ENCODE results near the gene TRIO.
A peak's percentile ranks its signal among the peaks of the same experiment; 100 is the strongest.

Gene TRIO

DNA sequence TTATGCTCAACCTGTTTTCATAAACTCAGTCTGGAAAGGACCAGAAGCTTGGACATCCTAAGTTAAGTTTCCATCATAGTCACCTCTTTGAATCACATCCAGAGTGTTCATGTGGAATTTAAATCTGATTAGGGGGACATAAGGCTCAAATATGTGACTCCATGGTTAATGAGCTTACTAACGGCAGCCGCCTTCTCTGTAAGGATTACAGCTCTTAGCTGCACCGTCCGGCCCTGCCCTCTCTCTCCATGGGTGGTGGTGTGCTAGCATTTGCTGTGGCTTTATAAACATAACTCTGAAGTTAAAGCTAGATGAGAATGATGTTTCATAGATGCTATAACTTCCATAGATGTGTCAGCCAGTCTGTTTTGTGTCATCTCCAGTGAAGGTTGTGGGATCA is 156.5 kb downstream of the TRIO start:
- TF ChIP-seq, protein P1, sequence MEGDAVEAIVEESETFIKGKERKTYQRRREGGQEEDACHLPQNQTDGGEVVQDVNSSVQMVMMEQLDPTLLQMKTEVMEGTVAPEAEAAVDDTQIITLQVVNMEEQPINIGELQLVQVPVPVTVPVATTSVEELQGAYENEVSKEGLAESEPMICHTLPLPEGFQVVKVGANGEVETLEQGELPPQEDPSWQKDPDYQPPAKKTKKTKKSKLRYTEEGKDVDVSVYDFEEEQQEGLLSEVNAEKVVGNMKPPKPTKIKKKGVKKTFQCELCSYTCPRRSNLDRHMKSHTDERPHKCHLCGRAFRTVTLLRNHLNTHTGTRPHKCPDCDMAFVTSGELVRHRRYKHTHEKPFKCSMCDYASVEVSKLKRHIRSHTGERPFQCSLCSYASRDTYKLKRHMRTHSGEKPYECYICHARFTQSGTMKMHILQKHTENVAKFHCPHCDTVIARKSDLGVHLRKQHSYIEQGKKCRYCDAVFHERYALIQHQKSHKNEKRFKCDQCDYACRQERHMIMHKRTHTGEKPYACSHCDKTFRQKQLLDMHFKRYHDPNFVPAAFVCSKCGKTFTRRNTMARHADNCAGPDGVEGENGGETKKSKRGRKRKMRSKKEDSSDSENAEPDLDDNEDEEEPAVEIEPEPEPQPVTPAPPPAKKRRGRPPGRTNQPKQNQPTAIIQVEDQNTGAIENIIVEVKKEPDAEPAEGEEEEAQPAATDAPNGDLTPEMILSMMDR (IDR thresholded peaks at IDR 0.05; ENCODE audit: low read depth, low read length): no peak
- DNase-seq (ENCODE audit: low read depth in 2 of 2): no peak
- no peak overlapping the region for H3K4me3 ChIP-seq (replicated peaks in 1 of 2; ENCODE audit: low read depth in 2 of 2, low read length in 2 of 2)

DNA sequence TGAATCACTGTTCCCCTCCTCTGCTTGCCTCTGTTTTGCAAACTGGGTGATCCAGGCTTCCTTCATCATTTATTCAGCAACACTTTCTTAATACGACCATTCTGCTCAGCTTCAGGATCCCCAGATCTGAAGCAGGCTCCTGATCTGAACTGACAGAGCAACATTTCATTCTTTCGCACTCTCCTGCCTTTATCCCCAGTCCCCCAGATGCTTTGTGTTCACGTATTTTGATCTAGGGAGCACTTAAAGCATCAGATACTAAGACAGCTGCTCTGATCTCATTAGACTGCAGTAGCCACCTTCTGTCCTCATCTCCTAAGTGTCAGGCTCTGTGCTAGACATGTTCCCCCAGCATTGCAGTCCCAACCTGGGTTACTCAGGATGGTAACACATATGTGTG is 158.0 kb downstream of the TRIO start:
- TF ChIP-seq, protein P1 (IDR thresholded peaks at IDR 0.05; ENCODE audit: low read depth, low read length): no peak
- no peak for DNase-seq (ENCODE audit: low read depth in 2 of 2)
- H3K4me3 ChIP-seq (replicated peaks in 1 of 2; ENCODE audit: low read depth in 2 of 2, low read length in 2 of 2): no peak overlapping the region

DNA sequence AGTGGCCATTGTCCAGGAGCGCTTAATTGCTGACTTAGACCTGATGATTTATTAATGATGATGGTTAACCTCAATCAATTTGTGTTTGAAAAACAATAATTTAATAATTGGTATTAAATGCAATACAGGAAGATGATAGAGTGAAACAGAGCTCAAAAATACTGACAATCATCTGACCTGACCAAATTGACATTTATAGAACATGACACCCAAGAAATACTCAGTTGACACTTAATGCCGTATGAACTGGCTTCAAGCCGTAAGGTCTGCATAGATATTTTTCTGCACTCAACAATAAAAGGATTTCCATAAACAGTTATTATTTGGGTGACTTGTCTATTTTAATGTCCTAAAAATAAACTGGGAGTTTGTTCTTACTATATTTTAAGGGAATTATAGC is 159.2 kb downstream of the TRIO start:
- TF ChIP-seq, protein P1 (IDR thresholded peaks at IDR 0.05; ENCODE audit: low read depth, low read length): no peak
- no peak for DNase-seq (ENCODE audit: low read depth in 2 of 2)
- no peak overlapping the region for H3K4me3 ChIP-seq (replicated peaks in 1 of 2; ENCODE audit: low read depth in 2 of 2, low read length in 2 of 2)

DNA sequence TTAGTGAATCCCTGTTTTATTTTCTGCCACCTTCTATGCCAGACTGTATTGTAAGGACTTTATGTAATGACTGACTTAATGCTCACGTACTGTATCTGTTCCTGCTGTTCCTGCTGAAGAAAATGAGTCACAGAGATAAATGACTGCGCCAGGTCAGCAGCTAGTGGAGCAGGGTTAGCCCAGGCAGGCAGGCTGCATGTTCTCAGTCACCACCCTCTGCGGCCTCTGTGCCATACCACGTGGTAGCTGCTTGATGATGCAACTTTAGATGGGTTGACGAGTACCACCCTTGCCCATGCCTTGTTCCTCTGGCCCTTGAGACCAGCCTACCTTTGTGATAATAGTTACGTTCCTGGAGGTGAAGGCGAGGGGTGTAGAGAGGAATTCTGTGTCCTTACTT is 161.9 kb downstream of the TRIO start:
- no peak overlapping the region for H3K4me3 ChIP-seq (replicated peaks in 1 of 2; ENCODE audit: low read depth in 2 of 2, low read length in 2 of 2)
- TF ChIP-seq, protein P1 (IDR thresholded peaks at IDR 0.05; ENCODE audit: low read depth, low read length): no peak
- DNase-seq (ENCODE audit: low read depth in 2 of 2): peak; percentile 86 to 90

DNA sequence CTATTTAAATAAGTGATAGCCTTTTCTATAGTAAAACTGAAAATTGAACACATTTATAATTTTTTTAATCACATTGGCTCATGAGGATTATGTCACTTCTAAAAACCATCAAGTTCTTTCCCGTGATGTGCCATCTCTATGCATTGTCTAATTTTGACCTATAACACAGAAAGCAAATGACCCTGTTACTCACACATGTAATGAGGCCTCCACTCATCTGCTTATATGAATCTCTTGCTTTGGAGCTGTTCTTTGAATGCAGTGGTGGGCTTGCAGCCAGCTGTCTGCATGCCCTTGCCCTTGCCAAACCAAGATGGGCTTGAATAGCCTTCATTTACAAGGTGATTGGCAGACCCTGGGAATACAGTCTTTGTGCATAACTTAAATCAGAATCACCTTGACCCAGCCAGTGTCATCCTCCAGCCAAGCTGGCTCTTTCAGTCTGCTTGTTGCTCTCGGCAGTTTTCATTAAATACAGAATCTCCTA is 163.2 kb downstream of the TRIO start:
- TF ChIP-seq, protein P1 (IDR thresholded peaks at IDR 0.05; ENCODE audit: low read depth, low read length): no peak
- H3K4me3 ChIP-seq (replicated peaks in 1 of 2; ENCODE audit: low read depth in 2 of 2, low read length in 2 of 2): no peak overlapping the region
- no peak for DNase-seq (ENCODE audit: low read depth in 2 of 2)

DNA sequence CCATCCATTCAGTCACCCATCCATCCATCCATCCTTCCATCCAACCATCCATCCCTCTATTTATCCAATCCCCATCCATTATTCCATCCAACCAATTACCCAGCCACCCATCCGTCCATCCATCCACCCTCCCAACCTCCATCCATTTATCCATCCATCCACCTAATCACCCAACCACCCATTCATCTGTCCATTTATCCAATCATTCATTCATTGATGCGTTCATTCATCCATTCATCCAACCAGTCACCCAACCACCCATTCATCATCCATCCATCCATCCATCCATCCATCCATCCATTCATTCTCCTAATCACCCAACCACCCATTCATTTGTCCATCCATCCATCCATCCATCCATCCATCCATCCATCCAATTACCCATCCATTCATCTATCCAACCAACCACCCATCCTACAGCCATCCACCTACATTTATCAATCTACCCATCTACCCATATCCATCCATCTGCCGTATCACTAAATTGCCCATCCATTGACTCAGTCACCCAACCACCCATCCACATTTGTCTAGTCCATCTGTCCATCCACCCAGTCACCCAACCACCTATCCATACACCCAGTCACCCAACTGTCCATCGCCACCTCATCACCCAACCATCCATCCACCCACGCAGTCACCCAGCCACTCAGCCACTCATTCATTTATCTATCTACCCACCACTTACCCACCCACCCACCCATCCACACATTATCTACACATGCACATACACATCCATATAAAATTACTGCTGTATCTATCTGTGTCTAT is 165.4 kb downstream of the TRIO start:
- TF ChIP-seq, protein P1 (IDR thresholded peaks at IDR 0.05; ENCODE audit: low read depth, low read length): no peak
- H3K4me3 ChIP-seq (replicated peaks in 1 of 2; ENCODE audit: low read depth in 2 of 2, low read length in 2 of 2): no peak overlapping the region
- no peak for DNase-seq (ENCODE audit: low read depth in 2 of 2)

Measured in cardiac fibroblast (primary cell).